ENCODE data around the gene ATRNL1.

- TF ChIP-seq CTCF (IDR thresholded peaks at IDR 0.05; ENCODE audit: borderline replicate concordance, extremely low read depth, low read length, poor library complexity, severe bottlenecking) (no peak), EZH2 (IDR thresholded peaks at IDR 0.05; ENCODE audit: borderline replicate concordance, low read depth, low read length, severe bottlenecking) (no peak)
Measured at GRCh38 chr10:115884331-115884730, 791.2 kb downstream of the ATRNL1 start.
